H54 (cell line): ENCODE results near the gene SNX5.

ENCODE experiments used
- DNase-seq: peaks from one replicate; pipeline ENCODE4 v3.0.0; 2011; ENCODE audit warnings: low spot score, mixed read lengths; ENCODE audit not compliant: insufficient read length
- FAIRE-seq: peaks from 3 replicates; lab custom pipeline; 2011; peaks lifted over from hg19 to GRCh38; lab: Jason Lieb, UNC
- POLR2A ChIP-seq: IDR thresholded peaks from 2 replicates; pipeline ENCODE4 v1.6.1; 2011; ENCODE audit warnings: low read depth, mild to moderate bottlenecking, low read length

The SNX5 gene

DNA sequence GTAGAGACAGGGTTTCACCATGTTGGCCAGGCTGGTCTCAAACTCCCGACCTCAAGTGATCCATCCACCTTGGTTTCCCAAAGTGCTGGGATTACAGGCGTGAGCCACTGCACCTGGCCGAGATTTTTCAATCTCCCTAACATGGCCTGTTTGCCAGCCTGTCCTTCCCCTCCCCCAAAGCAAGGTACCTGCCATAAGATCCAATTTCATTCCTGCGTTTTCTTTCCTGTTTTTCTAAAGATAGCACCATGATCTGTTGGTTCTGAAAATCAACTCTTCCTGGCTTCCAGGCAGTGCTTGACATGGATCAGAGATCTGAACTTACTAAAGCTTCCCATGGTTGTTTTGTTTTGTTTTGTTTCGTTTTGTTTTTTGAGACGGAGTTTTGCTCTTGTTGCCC lies 7.7 kb upstream of the SNX5 start:
- DNase-seq, result no peak
- FAIRE-seq, result no peak

DNA sequence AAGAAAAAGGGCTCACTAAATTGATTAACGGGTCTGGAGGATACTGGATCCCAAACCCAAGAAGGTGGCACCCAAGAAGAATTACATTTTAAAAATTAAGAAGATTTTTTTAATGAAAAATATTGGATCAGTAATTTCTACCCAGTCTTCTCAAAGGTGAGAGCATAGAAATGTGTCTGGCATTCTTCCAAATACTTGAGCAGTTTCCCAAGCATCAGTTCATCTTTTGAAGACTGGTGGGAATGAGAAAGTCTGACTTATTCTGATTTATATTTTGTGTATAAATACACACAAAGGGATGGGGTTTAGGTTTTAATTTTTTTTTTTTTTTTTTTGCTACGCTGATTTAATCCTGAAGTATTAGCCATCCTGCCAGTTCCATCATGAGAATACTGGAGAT lies 3.5 kb upstream of the SNX5 start:
- no peak for DNase-seq
- TF ChIP-seq POLR2A, result no peak
- FAIRE-seq, result no peak

More for the DNA sequence above, 7.7 kb upstream of the SNX5 start:
- no peak for TF ChIP-seq POLR2A

- DNase-seq (no peak), FAIRE-seq (no peak)
- no peak for TF ChIP-seq POLR2A
These were observed 2.9 kb upstream of the SNX5 start for GRCh38 chr20:17971300-17972013.

DNA sequence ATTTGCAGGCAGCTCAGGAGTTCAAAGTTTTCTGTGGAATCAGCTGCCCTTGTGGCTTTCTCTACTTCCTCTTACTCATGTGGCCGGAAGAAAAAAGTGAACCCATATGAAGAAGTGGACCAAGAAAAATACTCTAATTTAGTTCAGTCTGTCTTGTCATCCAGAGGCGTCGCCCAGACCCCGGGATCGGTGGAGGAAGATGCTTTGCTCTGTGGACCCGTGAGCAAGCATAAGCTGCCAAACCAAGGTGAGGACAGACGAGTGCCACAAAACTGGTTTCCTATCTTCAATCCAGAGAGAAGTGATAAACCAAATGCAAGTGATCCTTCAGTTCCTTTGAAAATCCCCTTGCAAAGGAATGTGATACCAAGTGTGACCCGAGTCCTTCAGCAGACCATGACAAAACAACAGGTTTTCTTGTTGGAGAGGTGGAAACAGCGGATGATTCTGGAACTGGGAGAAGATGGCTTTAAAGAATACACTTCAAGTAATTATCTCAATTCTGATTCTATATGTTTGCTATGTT lies 1.4 kb upstream of the SNX5 start:
- DNase-seq (peak; percentile 53), FAIRE-seq (no peak)
- TF ChIP-seq POLR2A, result peak; percentile 36; the same call in 1 of the 2 replicates

- FAIRE-seq (no peak), DNase-seq (no peak)
- peak; percentile 41 for TF ChIP-seq POLR2A
These were observed 787 bp upstream of the SNX5 start for GRCh38 chr20:17969278-17969883.

DNA sequence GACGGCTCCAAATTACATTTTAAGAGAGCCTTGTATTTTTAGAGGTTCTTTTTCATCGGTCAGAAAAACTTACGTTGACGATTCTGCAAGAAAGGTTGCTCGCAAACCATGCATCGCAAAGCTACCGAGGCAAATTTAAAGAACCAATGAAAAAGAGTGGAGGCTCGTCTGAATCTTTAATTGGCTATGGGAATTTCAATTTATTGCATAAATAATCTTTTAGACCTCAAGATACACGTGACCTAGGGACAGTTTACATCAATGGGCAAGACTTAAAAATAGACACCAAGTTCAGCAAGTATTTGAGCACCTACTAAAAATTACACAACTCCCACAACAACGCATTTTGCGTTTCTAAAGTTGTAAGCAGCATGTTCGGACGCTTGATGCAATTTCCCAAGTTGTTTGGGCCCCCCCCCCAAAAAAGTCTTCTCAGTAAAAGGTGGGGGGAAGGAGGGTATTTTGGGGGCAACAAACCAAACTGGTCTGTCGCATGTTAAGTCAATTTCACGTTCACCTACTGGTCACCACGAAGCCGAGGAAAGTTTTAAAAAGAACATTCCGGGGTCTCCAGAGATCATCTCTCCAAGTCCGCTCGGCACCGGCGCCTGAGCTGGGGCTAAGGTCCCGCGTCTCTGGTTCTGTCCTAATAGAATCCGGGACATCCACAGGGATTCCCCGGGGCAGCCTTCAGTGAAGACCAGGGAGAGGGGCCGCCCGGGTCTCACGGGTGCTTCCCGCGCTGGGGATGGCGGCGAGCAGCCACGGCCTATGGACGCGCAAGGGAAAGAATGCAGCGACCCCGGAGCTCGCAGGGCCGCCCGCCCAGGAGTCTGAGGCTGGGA lies 851 bp downstream of the SNX5 start:
- no peak for FAIRE-seq
- no peak for DNase-seq
- no peak for TF ChIP-seq POLR2A

GRCh38 chr20:17966432-17967310 lies 1.9 kb downstream of the SNX5 start:
- no peak for TF ChIP-seq POLR2A
- DNase-seq (no peak), FAIRE-seq (no peak)

- no peak for FAIRE-seq
- DNase-seq, result no peak
These were observed 3.4 kb downstream of the SNX5 start for GRCh38 chr20:17965042-17965697.

DNA sequence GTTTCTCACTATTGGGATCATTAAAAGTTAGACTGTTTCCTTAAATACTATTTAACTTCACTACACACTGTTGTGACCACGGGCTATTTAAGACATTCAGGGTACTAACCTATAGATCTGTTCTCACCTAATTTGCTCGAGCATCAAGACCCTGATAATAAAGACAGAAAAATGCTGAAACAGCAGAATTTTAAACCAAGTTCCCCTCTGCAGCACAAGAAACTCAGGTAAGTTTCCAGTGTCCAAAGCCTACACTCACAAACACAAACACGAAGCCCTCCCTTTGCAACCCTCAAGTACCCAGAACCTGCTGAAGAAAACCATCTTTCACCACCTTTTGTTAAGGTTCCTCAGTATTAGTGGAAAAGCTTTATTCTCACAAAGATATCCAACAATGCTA lies 4.0 kb downstream of the SNX5 start:
- TF ChIP-seq POLR2A, result no peak
- FAIRE-seq (no peak), DNase-seq (no peak)

More at GRCh38 chr20:17965042-17965697, 3.4 kb downstream of the SNX5 start:
- no peak for TF ChIP-seq POLR2A

- TF ChIP-seq POLR2A, result no peak
- DNase-seq (no peak), FAIRE-seq (no peak)
These were observed 4.5 kb downstream of the SNX5 start for GRCh38 chr20:17964073-17964472.

DNA sequence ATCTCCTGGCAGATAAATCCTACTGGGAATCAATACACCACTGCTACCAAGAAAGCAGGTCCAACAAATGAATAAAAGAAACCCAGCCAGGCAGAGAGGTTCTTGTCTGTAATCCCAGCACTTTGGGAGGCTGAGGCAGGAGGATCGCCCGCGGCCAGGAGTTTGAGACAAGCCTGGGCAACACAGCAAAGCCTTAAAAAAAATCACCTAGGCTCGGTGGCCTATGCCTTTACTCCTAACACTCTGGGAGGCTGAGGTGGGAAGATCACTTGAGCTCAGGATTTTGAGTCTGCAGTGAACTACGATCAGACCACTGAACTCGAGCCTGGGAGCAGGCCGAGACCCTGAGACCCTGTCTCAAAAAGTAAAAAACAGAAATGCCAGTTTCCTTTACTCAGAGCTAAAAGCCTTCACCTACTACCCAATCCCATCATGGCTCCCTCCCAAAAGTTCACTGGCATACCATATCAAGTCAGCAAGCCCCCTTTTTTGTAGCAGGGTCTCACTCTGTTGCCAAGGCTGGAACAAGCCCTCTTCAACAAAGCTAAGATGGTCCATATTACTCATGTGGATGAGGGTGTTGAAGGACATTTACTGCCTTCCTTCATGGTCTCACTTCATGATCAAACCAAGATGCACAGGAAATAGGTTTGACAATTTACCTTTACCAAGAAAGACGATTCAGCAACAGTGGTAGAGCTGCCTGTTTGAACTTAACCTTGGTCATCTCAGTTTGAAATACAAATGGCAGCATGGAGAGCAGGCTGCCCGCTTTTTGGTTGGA lies 5.3 kb downstream of the SNX5 start:
- TF ChIP-seq POLR2A, result no peak
- DNase-seq (no peak), FAIRE-seq (no peak)

DNA sequence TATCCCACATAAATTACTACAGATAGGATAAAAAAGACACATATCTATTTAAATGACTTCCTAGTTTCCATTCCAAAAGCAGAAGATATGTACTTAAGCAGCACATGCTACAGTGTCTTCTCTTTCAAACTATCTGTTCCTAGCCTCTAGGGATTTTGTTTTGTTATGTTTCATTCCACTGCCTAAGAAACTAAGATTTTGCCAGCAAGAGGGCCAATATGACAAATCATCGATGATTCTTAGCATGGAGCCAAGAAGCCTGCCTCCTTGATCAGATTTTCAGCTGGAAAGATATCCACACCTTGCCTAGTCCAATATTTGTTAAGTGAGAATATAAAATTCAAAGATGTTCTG lies 7.0 kb downstream of the SNX5 start:
- FAIRE-seq (no peak), DNase-seq (no peak)
- TF ChIP-seq POLR2A, result no peak
